Subcutaneous adipose tissue (tissue), 4 donors: Measurements from ENCODE around the gene GYG1. TPM values are rescaled to one million over a fixed set of nuclear protein-coding genes. Genes with fewer than 3 reads are reported as not detected.

Source experiments
- total RNA-seq, 4 donors: library from RNA; depleted of rRNA; stranded (reverse); fragments of >200 nt; gene quantifications; one replicate each; pipeline ENCODE4 v1.1.0, GENCODE V29; 2016
- TF ChIP-seq, protein P1 (sequence below): fragments of 450-650 bp; IDR thresholded peaks from one replicate; pipeline ENCODE4 v1.5.1; 2016; ENCODE audit warnings: low read depth, mild to moderate bottlenecking, control low read depth, antibody characterized with exemption, moderate library complexity

Gene GYG1
- total RNA-seq, 4 donors from 2014 or later = 24.5 to 43.7 (median 33.4) TPM

- TF ChIP-seq, protein P1, sequence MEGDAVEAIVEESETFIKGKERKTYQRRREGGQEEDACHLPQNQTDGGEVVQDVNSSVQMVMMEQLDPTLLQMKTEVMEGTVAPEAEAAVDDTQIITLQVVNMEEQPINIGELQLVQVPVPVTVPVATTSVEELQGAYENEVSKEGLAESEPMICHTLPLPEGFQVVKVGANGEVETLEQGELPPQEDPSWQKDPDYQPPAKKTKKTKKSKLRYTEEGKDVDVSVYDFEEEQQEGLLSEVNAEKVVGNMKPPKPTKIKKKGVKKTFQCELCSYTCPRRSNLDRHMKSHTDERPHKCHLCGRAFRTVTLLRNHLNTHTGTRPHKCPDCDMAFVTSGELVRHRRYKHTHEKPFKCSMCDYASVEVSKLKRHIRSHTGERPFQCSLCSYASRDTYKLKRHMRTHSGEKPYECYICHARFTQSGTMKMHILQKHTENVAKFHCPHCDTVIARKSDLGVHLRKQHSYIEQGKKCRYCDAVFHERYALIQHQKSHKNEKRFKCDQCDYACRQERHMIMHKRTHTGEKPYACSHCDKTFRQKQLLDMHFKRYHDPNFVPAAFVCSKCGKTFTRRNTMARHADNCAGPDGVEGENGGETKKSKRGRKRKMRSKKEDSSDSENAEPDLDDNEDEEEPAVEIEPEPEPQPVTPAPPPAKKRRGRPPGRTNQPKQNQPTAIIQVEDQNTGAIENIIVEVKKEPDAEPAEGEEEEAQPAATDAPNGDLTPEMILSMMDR = no peak
Measured at GRCh38 chr3:148968321-148968720, 23.0 kb upstream of the GYG1 start.

- TF ChIP-seq, protein P1 = no peak
Measured at GRCh38 chr3:148970271-148970670, 21.1 kb upstream of the GYG1 start.

DNA sequence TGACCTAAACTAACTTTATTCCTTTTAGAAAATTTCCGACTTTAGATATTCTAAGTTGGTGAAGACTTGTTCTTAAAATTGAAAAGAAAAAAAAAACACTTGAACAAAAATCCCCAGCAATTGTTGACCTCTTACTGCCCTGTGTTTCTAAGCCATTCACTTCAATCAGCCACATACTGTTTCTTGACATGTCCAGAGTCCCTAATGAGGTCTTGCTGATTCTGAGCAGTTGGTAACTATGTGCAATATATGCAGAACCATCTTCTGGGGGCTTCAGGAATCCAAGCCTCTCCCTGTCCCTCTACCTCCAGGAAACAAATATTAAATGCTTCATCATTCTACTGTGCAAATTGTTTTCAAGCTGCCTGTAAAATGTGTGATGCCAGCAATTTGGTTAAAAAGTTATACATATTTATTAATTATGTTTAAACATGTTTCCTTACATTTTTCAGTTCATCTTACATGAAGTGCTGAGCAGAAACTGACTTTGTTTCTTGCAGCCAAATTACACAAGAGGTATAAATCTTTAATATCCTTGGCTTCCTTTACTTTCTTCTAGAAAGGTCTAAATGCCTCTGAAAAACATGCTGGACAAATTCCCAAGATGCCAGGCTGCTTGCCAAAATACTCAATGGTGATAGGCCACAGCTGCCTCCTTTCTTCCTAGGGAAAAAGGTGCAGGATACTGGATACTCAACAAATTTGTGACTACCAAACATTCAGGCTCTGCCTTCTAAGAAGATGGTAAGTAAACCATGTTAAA, 19.8 kb upstream of the GYG1 start:
- TF ChIP-seq, protein P1 = no peak

DNA sequence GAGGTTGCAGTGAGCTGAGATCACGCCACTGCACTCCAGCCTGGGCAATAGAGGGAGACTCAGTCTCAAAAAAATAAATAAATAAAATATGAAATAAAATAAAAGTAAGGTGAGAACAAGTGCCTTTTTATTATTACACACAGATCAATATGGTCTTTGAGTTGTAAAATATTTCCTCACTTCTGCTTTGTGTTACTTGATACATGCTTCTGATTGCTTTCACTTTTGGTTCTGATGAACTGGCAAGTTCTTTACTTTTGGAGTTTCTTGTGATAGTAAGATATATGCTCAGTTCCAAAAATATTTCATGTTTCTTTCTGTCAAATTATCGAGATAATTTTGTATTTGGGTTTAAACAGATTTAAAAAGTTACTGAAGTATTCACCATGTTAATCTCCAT, 16.6 kb upstream of the GYG1 start:
- TF ChIP-seq, protein P1 = no peak

DNA sequence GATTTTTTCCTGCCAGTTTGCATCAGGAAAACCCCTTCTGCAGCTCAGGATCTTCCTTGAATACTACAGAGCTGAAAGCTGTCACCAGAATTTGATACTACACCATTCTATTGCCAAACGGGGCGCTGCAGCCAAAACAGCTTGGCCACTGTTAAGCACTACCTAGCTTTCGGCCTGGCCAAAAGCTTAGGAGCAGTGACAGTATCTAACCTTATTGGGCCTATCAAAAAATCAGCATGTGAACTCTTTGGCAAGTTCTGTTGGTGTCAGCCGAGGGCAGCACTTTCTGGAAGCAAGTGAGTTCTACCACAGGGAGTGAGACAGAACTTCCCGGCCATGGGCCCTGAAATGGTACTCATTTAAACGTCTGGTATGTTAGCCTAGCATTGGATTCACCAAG, 16.1 kb upstream of the GYG1 start:
- TF ChIP-seq, protein P1 = no peak

- TF ChIP-seq, protein P1 = no peak
Measured at GRCh38 chr3:148975696-148976095, 15.6 kb upstream of the GYG1 start.

DNA sequence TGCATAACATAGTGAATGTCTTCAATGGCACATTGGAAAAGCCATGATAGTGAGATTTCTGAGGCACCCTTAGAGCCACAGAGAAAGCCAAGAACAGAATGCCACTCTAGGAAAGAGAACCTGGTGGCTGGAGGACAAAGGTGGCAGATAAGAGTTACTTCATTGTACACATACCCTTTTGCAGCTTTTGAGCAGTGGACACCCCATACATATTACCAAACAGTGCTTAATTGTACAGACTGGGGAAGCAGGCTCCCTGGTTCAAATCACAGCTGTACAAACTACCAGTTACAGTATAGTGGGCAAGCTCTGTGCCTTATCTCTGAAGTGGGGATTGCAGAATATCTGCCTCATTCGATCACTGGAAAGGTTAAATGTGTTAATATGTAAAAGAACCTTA, 10.1 kb upstream of the GYG1 start:
- TF ChIP-seq, protein P1 = no peak
